HepG2 (cell line): Measurements from ENCODE around the gene SUPT4H1. TPM values are rescaled to one million over a fixed set of nuclear protein-coding genes. Genes with fewer than 3 reads are reported as not detected.
A peak's percentile ranks its signal among the peaks of the same experiment; 100 is the strongest.

ENCODE experiments used
- ATAC-seq: fragments of 200-7000 bp; cut with Tn5 transposase; 3 replicates; pipeline ENCODE4 v1.9.1; 2020; ENCODE audit warnings: mild to moderate bottlenecking, moderate library complexity
- BruUV-seq: library from RNA; stranded (reverse); fragments of 400-500 nt; replicated peaks from 2 replicates; lab custom pipeline; 2021; lab: Mats Ljungman, UMichigan
- CTCF ChIA-PET: fragments of 300-600 bp; formaldehyde crosslinking; extraction: SDS; loops from one replicate; lab custom pipeline; 2021; ENCODE audit warnings: low total read pairs, inconsistent platforms, low intra/inter-chr PET ratio; lab: Yijun Ruan, JAX
- POLR2A ChIA-PET: fragments of 350-600 bp; sonication (Branson Sonifier 250); formaldehyde crosslinking; loops from one replicate; lab custom pipeline; 2020; ENCODE audit warnings: antibody characterized with exemption, inconsistent platforms; lab: Yijun Ruan, JAX
- DNase-seq: peaks from one replicate; pipeline ENCODE4 v3.0.0-alpha.2; 2015; ENCODE audit warnings: low spot score
- FAIRE-seq: peaks from 3 replicates; lab custom pipeline; 2011; peaks lifted over from hg19 to GRCh38; lab: Jason Lieb, UNC
- H2AFZ ChIP-seq: one replicate; pipeline ENCODE4 v1.6.1; 2011; ENCODE audit warnings: low read length, inconsistent platforms
- H3K27ac ChIP-seq: fragments of 300-600 bp; 3 replicates; pipeline ENCODE4 v1.8.0; 2011; ENCODE audit warnings: mixed run types, mild to moderate bottlenecking, mixed read lengths, low read length, inconsistent platforms; ENCODE audit not compliant: insufficient read depth; ENCODE audit errors: extremely low read length
- H3K27me3 ChIP-seq, 2 experiments: fragments of 200-600 bp in 1 of 2; 2 replicates in 1 of 2; 3 replicates in 1 of 2; pipeline versions ENCODE4 v1.6.0 to v1.8.0; 2011; ENCODE audit warnings: low read length in 2 of 2, mild to moderate bottlenecking in 2 of 2, moderate library complexity in 2 of 2, inconsistent platforms in 1 of 2; ENCODE audit not compliant: insufficient read depth in 2 of 2, control insufficient read depth in 1 of 2
- H3K36me3 ChIP-seq, 2 experiments: fragments of 200-600 bp in 1 of 2; replicated peaks in 1 of 2; 2 replicates in 1 of 2; 3 replicates in 1 of 2; pipeline versions ENCODE4 v1.5.1 to v1.8.0; 2011; ENCODE audit warnings: low read length in 2 of 2, inconsistent platforms in 1 of 2; ENCODE audit not compliant: insufficient read depth in 2 of 2, control insufficient read depth in 1 of 2
- H3K4me1 ChIP-seq: 2 replicates; pipeline ENCODE4 v1.5.1; 2012; ENCODE audit warnings: low read length, inconsistent platforms; ENCODE audit not compliant: insufficient read depth
- H3K4me2 ChIP-seq: 2 replicates; pipeline ENCODE4 v1.6.0; 2011; ENCODE audit warnings: low read depth, low read length, inconsistent platforms
- H3K4me3 ChIP-seq, 3 experiments: fragments of 200-600 bp in 1 of 3; sonication (generic), shearing (Covaris generic) in 1 of 3; replicated peaks in 1 of 3; 2 replicates each; pipeline ENCODE4 v1.5.1; 2011 to 2016; ENCODE audit warnings: low read length in 3 of 3, inconsistent platforms in 2 of 3, low read depth in 2 of 3, mild to moderate bottlenecking in 2 of 3, control low read depth in 1 of 3, mixed read lengths in 1 of 3; ENCODE audit not compliant: insufficient read depth in 1 of 3
- H3K79me2 ChIP-seq: one replicate; pipeline ENCODE4 v1.6.1; 2011; ENCODE audit warnings: low read length, inconsistent platforms; ENCODE audit not compliant: insufficient read depth
- H3K9ac ChIP-seq: 2 replicates; pipeline ENCODE4 v1.6.0; 2011; ENCODE audit warnings: mild to moderate bottlenecking, low read depth, low read length, inconsistent platforms; ENCODE audit not compliant: insufficient read depth
- H3K9me3 ChIP-seq: 2 replicates; pipeline ENCODE4 v1.5.1; 2012; ENCODE audit warnings: mild to moderate bottlenecking, low read length
- H4K20me1 ChIP-seq: 2 replicates; pipeline ENCODE4 v1.6.0; 2011; ENCODE audit warnings: inconsistent platforms, mild to moderate bottlenecking, low read length, moderate library complexity; ENCODE audit not compliant: insufficient read depth
- HNRNPK ChIP-seq: fragments of 200-400 bp; formaldehyde crosslinking; IDR thresholded peaks from 2 replicates; pipeline ENCODE4 v1.6.1; 2018; ENCODE audit warnings: low read length, low read depth, moderate library complexity, mild to moderate bottlenecking; ENCODE audit not compliant: poor library complexity, severe bottlenecking
- KDM4B ChIP-seq: sonication (generic); formaldehyde crosslinking; IDR thresholded peaks from 2 replicates; pipeline ENCODE4 v1.4.0; 2020; ENCODE audit warnings: missing genetic modification reagents
- TARDBP ChIP-seq: sonication (generic); formaldehyde crosslinking; IDR thresholded peaks from 2 replicates; pipeline ENCODE4 v1.8.0; 2022; ENCODE audit warnings: mild to moderate bottlenecking, missing genetic modification reagents
- ZMYM4 ChIP-seq: sonication (generic); formaldehyde crosslinking; IDR thresholded peaks from 2 replicates; pipeline ENCODE4 v1.8.1; 2023; ENCODE audit warnings: mild to moderate bottlenecking, missing genetic modification reagents
- ZNF30 ChIP-seq: sonication (generic); formaldehyde crosslinking; IDR thresholded peaks from 2 replicates; pipeline ENCODE4 v1.5.0; 2020; ENCODE audit warnings: mild to moderate bottlenecking, missing genetic modification reagents
- ZNF33A ChIP-seq: sonication (generic); formaldehyde crosslinking; IDR thresholded peaks from 2 replicates; pipeline ENCODE4 v1.5.1; 2020; ENCODE audit warnings: missing genetic modification reagents, mild to moderate bottlenecking, moderate library complexity, borderline replicate concordance
- ZNF33B ChIP-seq: sonication (generic); formaldehyde crosslinking; IDR thresholded peaks from 2 replicates; pipeline ENCODE4 v1.5.1; 2020; ENCODE audit warnings: mild to moderate bottlenecking, missing genetic modification reagents
- ZNF746 ChIP-seq: sonication (generic); formaldehyde crosslinking; IDR thresholded peaks from 2 replicates; pipeline ENCODE4 v1.8.0; 2022; ENCODE audit warnings: mild to moderate bottlenecking, missing genetic modification reagents
- ZNF773 ChIP-seq: sonication (generic); formaldehyde crosslinking; IDR thresholded peaks from 2 replicates; pipeline ENCODE4 v1.4.0; 2020; ENCODE audit warnings: missing genetic modification reagents, borderline replicate concordance
- WGBS: methylation state at CpG from one replicate; pipeline ENCODE4 v1.1.6; 2017; ENCODE audit warnings: low lambda C conversion rate; 5-methylcytosine and 5-hydroxymethylcytosine counted together
- in situ Hi-C: cut with HindIII; loops from 2 replicates; pipeline ENCODE4 v1.10.0; 2017; ENCODE audit warnings: low pct_unique_long_range_greater_than_20kb; ENCODE audit not compliant: extremely low pct_ligation_motif_present
- intact Hi-C: fragments of 100-400 bp; cut with micrococcal nuclease; formaldehyde crosslinking; loops from one replicate; pipeline ENCODE4 v1.10.0; 2022; ENCODE audit not compliant: unreplicated experiment
- polyA plus RNA-seq, 8 experiments: library from polyadenylated mRNA; depleted of rRNA in 3 of 8; stranded (reverse) in 7 of 8; unstranded in 1 of 8; fragments of >200 nt; fragmentation: Illumina TruSeq in 4 of 8; extraction: Trizol in 4 of 8; gene quantifications; 2 replicates each; pipeline versions ENCODE4 v1.2.1 to v1.2.3, GENCODE V29; 2011 to 2016; ENCODE audit warnings: low read depth in 4 of 8, missing spikeins in 1 of 8, mixed read lengths in 1 of 8; ENCODE audit not compliant: insufficient read depth in 1 of 8
- total RNA-seq, 5 experiments: library from RNA; depleted of rRNA; stranded (reverse); fragments of >200 nt; fragmentation: Illumina TruSeq; extraction: Trizol; gene quantifications; 2 replicates each; pipeline ENCODE4 v1.2.3, GENCODE V29; 2016; ENCODE audit warnings: low read depth in 1 of 5
- TF ChIP-seq, protein P1 (sequence below): sonication (generic); formaldehyde crosslinking; IDR thresholded peaks from 2 replicates; pipeline ENCODE4 v1.4.0; 2020; ENCODE audit warnings: mild to moderate bottlenecking, missing genetic modification reagents
- TF ChIP-seq, protein P2 (sequence below): sonication (generic); formaldehyde crosslinking; IDR thresholded peaks from 2 replicates; pipeline ENCODE4 v1.4.0; 2020; ENCODE audit warnings: missing genetic modification reagents, mild to moderate bottlenecking, borderline replicate concordance
- TF ChIP-seq, protein P3 (sequence below): sonication (generic); formaldehyde crosslinking; IDR thresholded peaks from 2 replicates; pipeline ENCODE4; 2020; ENCODE audit warnings: missing genetic modification reagents, mild to moderate bottlenecking, borderline replicate concordance

The SUPT4H1 gene
- total and polyA plus RNA-seq, 2 of the 13 experiments (the other 11 are each of a cell fraction or from before 2014, with no cell fraction given): 155 to 244 TPM

DNA sequence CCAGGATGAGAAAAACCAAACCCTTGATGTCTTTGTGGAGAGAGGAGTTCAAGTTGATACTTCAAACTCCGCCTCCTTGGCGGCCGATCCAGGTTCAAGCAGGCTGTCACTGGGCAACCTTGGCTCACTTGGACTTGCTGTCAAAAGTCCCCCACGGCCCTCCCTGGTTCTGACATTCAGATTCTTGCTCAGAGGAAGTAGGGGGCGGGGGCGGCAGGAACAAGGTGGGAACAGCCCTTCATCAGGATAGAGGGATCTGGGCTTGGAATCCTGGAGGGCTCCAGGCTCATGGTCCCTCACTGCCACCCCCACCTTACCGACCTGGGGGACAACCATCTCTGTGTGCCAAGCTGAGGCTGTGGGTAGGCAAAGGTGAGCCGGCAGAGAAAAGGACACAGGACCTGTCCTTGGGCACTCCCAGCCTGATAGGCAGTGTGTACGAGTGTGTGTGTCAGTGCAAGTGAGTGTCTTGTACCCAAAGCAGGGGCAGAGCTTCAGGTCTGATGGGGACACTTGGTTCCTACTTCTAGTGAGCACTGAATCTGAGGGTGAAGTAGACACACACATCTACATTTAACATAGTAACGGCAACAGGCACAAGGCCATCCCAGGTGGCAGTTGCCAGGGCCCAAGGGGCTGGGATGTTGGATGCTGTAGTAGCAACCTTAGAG is 16.8 kb downstream of the SUPT4H1 start (continued):
- TF ChIP-seq, protein P1, sequence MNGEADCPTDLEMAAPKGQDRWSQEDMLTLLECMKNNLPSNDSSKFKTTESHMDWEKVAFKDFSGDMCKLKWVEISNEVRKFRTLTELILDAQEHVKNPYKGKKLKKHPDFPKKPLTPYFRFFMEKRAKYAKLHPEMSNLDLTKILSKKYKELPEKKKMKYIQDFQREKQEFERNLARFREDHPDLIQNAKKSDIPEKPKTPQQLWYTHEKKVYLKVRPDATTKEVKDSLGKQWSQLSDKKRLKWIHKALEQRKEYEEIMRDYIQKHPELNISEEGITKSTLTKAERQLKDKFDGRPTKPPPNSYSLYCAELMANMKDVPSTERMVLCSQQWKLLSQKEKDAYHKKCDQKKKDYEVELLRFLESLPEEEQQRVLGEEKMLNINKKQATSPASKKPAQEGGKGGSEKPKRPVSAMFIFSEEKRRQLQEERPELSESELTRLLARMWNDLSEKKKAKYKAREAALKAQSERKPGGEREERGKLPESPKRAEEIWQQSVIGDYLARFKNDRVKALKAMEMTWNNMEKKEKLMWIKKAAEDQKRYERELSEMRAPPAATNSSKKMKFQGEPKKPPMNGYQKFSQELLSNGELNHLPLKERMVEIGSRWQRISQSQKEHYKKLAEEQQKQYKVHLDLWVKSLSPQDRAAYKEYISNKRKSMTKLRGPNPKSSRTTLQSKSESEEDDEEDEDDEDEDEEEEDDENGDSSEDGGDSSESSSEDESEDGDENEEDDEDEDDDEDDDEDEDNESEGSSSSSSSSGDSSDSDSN (CRISPR knock-in tag): 0 out of 2 replicates have a peak, but pooled peaks have one; percentile 20
- TF ChIP-seq, protein P2, sequence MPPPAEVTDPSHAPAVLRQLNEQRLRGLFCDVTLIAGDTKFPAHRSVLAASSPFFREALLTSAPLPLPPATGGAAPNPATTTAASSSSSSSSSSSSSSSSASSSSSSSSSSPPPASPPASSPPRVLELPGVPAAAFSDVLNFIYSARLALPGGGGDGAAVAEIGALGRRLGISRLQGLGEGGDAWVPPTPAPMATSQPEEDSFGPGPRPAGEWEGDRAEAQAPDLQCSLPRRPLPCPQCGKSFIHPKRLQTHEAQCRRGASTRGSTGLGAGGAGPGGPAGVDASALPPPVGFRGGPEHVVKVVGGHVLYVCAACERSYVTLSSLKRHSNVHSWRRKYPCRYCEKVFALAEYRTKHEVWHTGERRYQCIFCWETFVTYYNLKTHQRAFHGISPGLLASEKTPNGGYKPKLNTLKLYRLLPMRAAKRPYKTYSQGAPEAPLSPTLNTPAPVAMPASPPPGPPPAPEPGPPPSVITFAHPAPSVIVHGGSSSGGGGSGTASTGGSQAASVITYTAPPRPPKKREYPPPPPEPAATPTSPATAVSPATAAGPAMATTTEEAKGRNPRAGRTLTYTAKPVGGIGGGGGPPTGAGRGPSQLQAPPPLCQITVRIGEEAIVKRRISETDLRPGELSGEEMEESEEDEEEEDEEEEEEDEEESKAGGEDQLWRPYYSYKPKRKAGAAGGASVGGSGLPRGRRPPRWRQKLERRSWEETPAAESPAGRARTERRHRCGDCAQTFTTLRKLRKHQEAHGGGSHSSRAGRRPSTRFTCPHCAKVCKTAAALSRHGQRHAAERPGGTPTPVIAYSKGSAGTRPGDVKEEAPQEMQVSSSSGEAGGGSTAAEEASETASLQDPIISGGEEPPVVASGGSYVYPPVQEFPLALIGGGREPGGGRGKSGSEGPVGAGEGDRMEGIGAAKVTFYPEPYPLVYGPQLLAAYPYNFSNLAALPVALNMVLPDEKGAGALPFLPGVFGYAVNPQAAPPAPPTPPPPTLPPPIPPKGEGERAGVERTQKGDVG (CRISPR knock-in tag): 0 out of 2 replicates have a peak, but pooled peaks have one; percentile 7
- no peak for TF ChIP-seq HNRNPK

DNA sequence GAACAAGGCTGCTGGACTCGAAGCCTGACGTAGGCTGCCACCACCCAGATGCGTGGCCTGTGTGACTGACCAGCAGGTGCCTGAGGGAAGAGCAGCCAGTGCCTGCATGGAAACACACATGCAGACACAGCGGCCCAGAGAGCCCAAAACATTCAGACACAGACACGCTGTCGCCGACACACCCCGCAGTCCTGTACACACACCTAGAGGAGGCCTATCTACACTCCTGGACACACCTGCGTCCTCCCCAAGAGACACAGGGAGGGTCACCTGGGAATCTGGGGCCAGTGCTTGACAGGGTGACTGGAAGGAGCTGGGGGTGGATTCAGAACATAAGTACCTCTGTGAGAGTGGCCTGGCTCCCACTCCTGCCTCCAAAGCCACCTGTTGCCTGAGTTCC is 17.3 kb downstream of the SUPT4H1 start:
- no peaks in the 10 kb centered on the region for H3K36me3 ChIP-seq
- CTCF ChIA-PET: no interaction called here
- FAIRE-seq (no peak), DNase-seq (no peak), ATAC-seq (no peak)
- BruUV-seq: no TSS peak
- POLR2A ChIA-PET: interaction anchor here (1.8 to 3.9 kb wide), 2 partner anchors 18 to 81 kb away, joined by 5 to 42 read pairs; partner anchors contain the start of gene SUPT4H1
- WGBS: 72% methylated on average over 9 of the region's 9 CpGs
- no peak overlapping the region for H3K27ac ChIP-seq
- H3K4me1 ChIP-seq: peaks cover 62% of the 10 kb centered on the region
- in situ Hi-C loops: no loop called here
- H3K79me2 ChIP-seq: no peaks in the 10 kb centered on the region
- peak overlapping the region; percentile 64; the same call in 1 of the 2 replicates for H3K4me2 ChIP-seq
- H3K9ac ChIP-seq: no peak overlapping the region
- H3K27me3 ChIP-seq: no peaks in the 10 kb centered on the region
- no peaks in the 10 kb centered on the region for H3K9me3 ChIP-seq
- H3K4me3 ChIP-seq: 0 out of 6 replicates have a peak overlapping the region, but pooled peaks of 1 of the 3 experiments have one; percentile 35
- H2AFZ ChIP-seq: no peak overlapping the region
- H4K20me1 ChIP-seq: no peaks in the 10 kb centered on the region
- intact Hi-C loops: no loop called here
- no peak for TF ChIP-seq ZNF33B (CRISPR knock-in tag)
- no peak for TF ChIP-seq ZNF33A
- TF ChIP-seq ZNF746 (CRISPR knock-in tag): no peak
- 0 out of 2 replicates have a peak, but pooled peaks have one; percentile 17 for TF ChIP-seq KDM4B
- no peak for TF ChIP-seq ZNF30 (CRISPR knock-in tag)
- no peak for TF ChIP-seq ZMYM4 (CRISPR knock-in tag)
- TF ChIP-seq ZNF773 (CRISPR knock-in tag): no peak
- TF ChIP-seq, protein P3, sequence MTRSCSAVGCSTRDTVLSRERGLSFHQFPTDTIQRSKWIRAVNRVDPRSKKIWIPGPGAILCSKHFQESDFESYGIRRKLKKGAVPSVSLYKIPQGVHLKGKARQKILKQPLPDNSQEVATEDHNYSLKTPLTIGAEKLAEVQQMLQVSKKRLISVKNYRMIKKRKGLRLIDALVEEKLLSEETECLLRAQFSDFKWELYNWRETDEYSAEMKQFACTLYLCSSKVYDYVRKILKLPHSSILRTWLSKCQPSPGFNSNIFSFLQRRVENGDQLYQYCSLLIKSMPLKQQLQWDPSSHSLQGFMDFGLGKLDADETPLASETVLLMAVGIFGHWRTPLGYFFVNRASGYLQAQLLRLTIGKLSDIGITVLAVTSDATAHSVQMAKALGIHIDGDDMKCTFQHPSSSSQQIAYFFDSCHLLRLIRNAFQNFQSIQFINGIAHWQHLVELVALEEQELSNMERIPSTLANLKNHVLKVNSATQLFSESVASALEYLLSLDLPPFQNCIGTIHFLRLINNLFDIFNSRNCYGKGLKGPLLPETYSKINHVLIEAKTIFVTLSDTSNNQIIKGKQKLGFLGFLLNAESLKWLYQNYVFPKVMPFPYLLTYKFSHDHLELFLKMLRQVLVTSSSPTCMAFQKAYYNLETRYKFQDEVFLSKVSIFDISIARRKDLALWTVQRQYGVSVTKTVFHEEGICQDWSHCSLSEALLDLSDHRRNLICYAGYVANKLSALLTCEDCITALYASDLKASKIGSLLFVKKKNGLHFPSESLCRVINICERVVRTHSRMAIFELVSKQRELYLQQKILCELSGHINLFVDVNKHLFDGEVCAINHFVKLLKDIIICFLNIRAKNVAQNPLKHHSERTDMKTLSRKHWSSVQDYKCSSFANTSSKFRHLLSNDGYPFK (CRISPR knock-in tag): no peak
- no peak for TF ChIP-seq TARDBP (CRISPR knock-in tag)
